HG03097 (cell line): ENCODE results near the gene ETAA1.

ENCODE experiments used
- ATAC-seq: cut with Tn5 transposase; IDR thresholded peaks from one replicate; pipeline ENCODE4 v1.9.1; 2021; ENCODE audit not compliant: unreplicated experiment, low FRiP score

The ETAA1 gene

DNA sequence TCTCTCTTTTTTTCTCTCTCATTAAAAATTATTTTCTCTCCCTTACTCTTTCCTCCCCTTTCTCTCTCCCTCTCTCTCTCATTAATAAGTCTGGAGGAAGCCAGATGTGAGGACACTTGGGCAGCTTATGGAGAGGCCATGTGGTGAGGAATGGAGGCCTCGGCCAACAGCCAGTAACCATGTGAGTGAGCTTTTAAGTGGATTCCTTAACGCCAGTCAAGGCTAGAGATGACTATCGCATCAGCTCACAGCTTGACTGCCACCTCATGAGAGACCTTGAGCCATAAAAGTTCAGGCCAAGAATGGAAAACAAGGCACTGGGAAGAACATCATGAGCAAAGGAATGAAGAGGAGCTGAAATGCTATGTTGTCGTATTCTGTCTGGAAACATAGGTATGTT lies 39.1 kb downstream of the ETAA1 start:
- no peak for ATAC-seq

DNA sequence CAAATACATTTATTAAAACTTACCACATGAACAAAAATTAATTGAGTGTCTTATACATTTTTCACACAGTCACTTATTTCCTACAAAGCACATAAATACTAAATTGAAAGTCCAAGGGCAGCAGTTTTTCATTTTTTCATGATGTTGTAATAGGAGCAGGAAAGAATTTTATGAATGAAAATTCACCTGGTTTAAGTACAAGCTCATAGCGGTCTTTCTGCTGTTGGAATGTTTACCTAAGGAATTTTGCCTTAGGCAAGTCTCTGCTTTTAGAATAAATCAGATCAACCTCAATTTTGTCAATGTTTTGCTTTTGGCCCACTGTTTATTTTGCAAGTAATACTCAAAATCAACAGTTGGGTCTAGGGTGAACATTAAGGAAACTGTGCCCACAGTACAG lies 40.0 kb downstream of the ETAA1 start:
- ATAC-seq: no peak

DNA sequence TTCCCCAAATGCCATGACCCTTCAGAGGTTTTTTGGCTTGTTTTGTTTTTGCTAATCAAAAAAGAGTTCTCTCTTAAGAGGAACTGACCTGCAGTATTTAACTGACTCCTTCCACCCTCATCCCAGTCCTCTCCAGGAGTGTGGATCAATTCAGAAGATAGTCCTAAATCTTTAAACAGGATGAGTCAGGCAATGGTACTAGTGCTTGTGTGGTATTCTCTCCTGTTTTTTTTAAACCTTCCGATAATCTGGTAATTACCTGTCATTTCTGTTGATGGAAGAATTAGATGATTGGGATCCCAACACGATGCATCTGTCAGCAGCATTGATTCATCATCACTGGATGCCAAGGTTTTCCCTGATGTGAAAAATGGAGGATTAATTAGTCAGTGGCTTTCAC lies 41.2 kb downstream of the ETAA1 start:
- no peak for ATAC-seq

DNA sequence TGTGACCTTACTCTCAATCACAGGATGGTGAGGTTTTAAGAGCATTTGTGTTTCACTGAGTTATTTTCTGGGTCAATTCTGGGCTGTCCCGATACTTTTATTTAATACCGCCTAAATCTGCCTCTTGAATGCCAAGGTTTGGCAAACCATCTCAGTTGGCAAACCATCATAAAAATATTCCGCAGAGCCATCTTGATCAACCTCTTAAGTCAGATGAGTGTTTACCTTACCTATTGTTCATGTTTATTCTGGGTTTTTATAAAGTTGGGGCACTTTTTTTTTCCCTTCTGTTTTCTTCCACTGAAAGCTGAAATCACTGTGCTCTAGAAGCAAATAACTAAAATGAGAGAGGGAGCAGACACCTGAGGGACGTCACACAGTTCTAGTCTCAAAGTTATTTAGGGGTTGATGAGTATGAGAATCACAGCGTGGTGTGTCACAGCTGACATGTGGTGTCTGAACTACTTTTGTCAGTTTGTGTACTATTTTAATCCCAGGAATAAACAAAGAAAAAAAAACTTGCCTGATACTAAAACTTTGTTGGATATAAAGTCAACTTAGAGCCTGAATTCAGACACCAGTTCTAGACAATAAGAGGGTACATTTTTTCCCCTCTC lies 48.6 kb downstream of the ETAA1 start:
- no peak for ATAC-seq

DNA sequence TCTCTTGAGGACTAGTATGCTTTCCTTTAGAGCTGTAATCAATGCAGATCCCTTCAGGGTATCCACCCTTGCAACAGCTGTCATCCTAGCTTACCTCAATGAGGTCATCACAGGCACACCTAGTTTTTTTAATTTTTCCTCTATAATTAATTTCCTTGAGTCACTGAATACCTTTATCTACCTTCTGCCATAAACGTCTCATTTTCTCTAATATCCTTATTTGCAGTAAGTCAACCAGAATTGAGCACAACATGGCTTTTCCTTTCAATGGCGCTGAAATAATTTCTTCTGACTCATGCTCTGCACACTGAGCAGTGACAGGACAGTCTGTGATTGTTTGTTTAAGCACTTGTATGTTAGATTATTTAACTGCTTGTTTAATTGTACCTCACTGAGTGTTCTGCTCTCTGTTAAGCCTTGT lies 49.4 kb downstream of the ETAA1 start:
- no peak for ATAC-seq

DNA sequence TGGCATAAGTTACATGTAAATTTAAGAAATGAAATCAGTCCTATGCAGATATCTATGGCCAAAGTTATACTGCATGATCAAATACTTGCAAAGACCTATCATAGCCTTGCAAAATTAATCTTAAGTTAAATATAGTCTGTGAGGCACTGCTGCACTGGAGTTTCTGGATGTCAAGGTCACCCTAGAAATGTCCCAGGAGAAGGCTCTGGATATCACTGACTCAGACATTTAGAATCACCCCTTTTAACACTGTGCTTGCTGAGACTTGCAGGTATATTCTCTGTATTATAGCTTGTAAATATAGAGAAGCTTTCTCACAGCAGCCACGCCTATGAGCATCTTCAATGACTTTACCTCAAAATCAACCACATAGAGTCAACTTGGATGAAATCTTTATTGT lies 51.5 kb downstream of the ETAA1 start:
- ATAC-seq: no peak

DNA sequence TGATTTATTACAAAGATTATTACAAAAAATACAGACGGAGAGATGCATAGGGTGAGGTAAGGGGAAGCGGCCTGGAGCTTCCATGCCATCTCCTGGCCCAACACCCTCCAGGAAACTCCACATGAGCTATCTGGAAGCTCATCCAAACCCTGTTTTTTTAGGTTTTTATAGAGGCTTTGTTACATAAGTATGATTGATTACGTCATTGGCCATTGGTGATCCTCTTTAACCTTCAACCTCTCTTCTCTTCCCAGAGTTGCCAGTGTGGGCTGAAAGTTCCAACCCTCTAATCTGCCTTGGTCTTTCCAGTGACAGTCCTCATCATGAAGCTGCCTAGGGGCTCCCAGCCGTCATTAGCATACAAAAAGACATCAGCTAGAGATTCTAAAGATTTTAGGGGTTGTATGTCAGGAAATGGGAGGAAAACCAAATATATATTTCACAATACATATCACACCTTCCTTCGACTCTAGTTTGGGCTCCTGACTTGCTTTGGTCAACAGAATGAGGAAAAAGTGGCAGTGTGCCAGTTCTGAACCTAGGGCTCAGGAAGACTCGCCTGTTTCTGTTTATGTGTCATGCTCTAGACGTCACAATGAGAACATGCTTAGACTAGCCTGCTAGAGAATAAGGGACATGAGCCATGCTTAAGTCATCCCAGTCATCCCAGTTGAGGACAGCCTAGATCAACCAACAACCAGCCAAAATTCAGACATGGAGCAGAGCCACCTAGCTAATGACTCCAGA lies 54.1 kb downstream of the ETAA1 start:
- no peak for ATAC-seq

DNA sequence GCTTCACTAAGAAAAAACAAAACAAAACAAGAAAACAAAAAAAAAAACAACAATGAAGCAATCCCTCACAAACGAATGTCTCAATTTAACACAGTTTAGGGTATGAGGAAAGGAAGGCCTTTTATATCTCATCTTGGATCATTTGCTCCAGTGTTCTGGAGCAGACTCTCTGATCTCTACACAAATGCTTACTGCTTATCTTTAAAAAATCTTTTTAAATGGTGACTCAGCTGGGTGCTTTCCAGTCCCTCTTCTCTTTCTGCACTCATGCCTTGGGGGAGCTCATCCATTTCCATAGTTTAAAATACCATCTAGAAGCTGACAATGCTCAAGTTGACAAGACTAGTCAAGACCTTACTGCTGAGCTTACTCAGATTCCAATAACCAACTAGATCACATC lies 56.2 kb downstream of the ETAA1 start:
- no peak for ATAC-seq

DNA sequence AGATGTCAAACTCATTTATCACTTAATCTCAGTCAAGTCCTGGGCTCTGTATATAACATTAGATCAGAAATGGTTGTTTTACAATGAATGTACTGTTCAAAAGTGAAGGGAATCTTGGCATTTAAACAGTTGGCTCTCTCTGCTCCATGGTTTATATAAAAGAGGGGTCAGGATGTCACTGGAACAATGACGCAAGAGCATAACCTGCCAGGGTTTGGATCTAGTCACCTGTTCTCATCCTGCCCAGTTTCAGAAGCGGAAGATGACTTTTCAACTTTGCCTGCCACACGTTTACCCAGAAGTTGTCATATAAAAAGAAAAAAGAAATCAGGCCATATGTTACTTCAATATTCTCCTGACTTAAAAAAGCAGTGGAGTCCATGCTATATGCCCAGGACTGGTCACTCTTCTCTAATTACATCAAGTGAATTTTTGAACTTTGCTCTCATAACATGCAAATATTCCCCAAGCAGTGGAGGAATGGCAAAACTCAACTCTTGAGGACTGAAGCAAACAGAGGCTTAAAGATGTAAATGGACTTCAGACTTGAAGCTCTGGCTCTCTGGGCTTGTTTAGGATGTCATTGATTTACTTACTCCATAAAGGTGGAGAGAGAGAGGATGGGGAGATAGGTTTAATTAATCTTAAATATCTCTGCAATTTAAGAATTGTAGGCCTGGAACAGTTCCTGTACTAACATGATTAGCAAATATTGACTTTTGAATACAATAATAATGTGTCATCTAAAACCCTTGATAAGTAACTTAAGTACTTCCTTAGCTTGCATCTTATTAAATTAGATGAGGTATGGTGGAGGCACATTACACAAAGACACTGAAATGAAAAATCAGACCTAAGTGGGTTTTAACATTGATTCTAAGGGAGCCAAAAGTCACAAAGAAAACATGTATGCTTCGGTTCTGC lies 58.3 kb downstream of the ETAA1 start:
- ATAC-seq: no peak

DNA sequence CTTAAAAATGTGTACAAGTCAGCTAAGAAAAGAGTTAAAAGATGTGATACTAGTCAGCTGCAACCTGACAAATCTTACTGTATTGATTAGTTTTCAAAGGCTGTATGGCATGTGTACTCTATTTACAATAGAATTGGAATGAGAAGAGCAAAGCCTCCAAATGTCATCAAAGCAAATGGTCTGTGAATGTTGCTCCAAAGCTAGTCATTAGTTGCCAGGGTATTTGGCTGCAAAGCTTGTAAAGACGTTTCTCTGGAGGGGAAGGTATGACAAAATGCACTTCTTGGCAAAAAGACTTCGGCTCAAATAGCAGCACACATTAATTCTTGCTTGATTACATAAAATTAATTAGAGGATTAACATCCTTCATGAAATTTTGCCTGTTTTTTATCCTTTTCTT lies 59.3 kb downstream of the ETAA1 start:
- ATAC-seq: no peak

DNA sequence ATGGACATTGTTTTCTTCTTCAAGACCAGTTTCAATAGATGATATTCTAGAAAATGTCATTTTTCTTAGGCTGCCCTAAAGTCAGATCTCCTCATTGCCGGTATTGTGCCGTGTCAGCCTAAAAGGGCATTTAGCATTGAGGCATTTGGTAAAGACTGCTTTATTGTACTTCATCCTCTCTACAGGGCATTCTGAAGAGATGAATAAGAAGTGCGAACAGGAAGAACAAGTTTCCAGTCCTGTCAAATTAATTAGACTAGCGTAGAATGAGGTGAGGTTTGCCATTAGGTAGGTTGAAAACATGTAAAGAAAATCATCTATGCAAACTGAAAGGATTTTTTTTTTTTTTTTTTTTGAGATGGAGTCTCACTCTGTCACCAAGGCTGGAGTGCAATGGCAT lies 60.6 kb downstream of the ETAA1 start:
- no peak for ATAC-seq

DNA sequence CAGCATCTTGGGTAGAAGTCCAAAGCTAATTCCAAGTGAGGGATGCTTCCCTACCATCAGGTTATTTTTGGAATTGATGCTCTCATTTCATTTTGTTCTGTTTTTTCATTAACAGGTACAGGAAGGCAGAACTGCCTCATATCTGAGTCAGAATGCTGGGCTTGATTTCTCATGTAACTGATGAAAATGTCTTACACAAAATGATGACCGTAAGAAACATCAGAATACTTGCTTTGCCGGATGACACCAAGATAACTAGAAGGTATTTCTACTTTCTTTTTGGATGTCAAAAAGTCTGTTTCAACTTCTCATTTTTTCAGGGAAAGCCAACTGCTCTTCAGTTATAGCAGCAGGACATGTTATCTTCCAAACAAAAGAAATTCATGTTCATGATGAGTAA lies 62.6 kb downstream of the ETAA1 start:
- no peak for ATAC-seq
